Liver (tissue), 9 donors: ENCODE data around the gene C1S. TPM values are rescaled to one million over a fixed set of nuclear protein-coding genes. Genes with fewer than 3 reads are reported as not detected.

Experiments
- DNase-seq: peaks from one replicate; pipeline ENCODE4 v3.0.0-alpha.2; 2017; ENCODE audit warnings: low spot score
- H3K27ac ChIP-seq, 2 donors: one replicate each; pipeline ENCODE4 v1.7.0; 2013; ENCODE audit warnings: inconsistent platforms in 2 of 2, low read length in 2 of 2, control low read depth in 1 of 2, low read depth in 1 of 2, mild to moderate bottlenecking in 1 of 2
- H3K27me3 ChIP-seq, 4 donors: one replicate each; pipeline versions ENCODE4 v1.6.1 to v1.7.0; 2013; ENCODE audit warnings: low read length in 3 of 4, inconsistent platforms in 1 of 4, mild to moderate bottlenecking in 1 of 4, moderate library complexity in 1 of 4; ENCODE audit not compliant: control insufficient read depth in 4 of 4, insufficient read depth in 4 of 4
- H3K36me3 ChIP-seq, 4 donors: one replicate each; pipeline versions ENCODE4 v1.6.1 to v1.7.0; 2013; ENCODE audit warnings: low read length in 3 of 4, mild to moderate bottlenecking in 3 of 4, low read depth in 1 of 4, moderate library complexity in 1 of 4; ENCODE audit not compliant: control insufficient read depth in 4 of 4, insufficient read depth in 3 of 4
- H3K4me1 ChIP-seq, 4 donors: one replicate each; pipeline versions ENCODE4 v1.6.1 to v1.7.0; 2013; ENCODE audit warnings: low read length in 3 of 4, mild to moderate bottlenecking in 3 of 4, moderate library complexity in 1 of 4; ENCODE audit not compliant: control insufficient read depth in 4 of 4, insufficient read depth in 4 of 4
- H3K4me3 ChIP-seq, 3 donors: one replicate each; pipeline versions ENCODE4 v1.6.1 to v1.7.0; 2013; ENCODE audit warnings: low read length in 3 of 3, control low read depth in 1 of 3, low read depth in 1 of 3, mild to moderate bottlenecking in 1 of 3
- H3K9ac ChIP-seq, 2 donors: one replicate each; pipeline ENCODE4 v1.7.0; 2013; ENCODE audit warnings: low read length in 2 of 2, mild to moderate bottlenecking in 2 of 2, moderate library complexity in 2 of 2, control low read depth in 1 of 2, low read depth in 1 of 2
- H3K9me3 ChIP-seq, 4 donors: one replicate each; pipeline versions ENCODE4 v1.6.1 to v1.7.0; 2013; ENCODE audit warnings: low read length in 3 of 4; ENCODE audit not compliant: control insufficient read depth in 4 of 4
- ATF3 ChIP-seq: IDR thresholded peaks from 2 replicates; pipeline ENCODE4 v1.6.1; 2016; ENCODE audit warnings: antibody characterized with exemption
- CTCF ChIP-seq: fragments of 150-350 bp; IDR thresholded peaks from 2 replicates; pipeline ENCODE4 v1.5.1; 2017; ENCODE audit warnings: improper control_type of control experiment, low read depth, low read length; ENCODE audit not compliant: missing input control
- EGR1 ChIP-seq, 2 donors: IDR thresholded peaks; 2 replicates each; pipeline ENCODE4 v1.6.1; 2016 to 2018; ENCODE audit warnings: antibody characterized with exemption in 2 of 2, low read depth in 2 of 2
- FOXA1 ChIP-seq: IDR thresholded peaks from 2 replicates; pipeline ENCODE4 v1.6.1; 2016; ENCODE audit warnings: antibody characterized with exemption
- FOXA2 ChIP-seq: IDR thresholded peaks from 2 replicates; pipeline ENCODE4 v1.6.1; 2016; ENCODE audit warnings: antibody characterized with exemption
- GABPA ChIP-seq, 2 donors: IDR thresholded peaks in 1 of 2; conservative IDR thresholded peaks in 1 of 2; 2 replicates each; pipeline ENCODE4 v1.6.1; 2016; ENCODE audit warnings: antibody characterized with exemption in 2 of 2, mild to moderate bottlenecking in 1 of 2, moderate library complexity in 1 of 2
- HNF4A ChIP-seq, 2 donors: conservative IDR thresholded peaks; 2 replicates each; pipeline ENCODE4 v1.6.1; 2016; ENCODE audit warnings: antibody characterized with exemption in 2 of 2, mild to moderate bottlenecking in 2 of 2
- HNF4G ChIP-seq: IDR thresholded peaks from 2 replicates; pipeline ENCODE4 v1.6.1; 2016; ENCODE audit warnings: antibody characterized with exemption
- JUND ChIP-seq, 2 donors: IDR thresholded peaks; 2 replicates each; pipeline ENCODE4 v1.6.1; 2016; ENCODE audit warnings: antibody characterized with exemption in 2 of 2
- MAX ChIP-seq: IDR thresholded peaks from 2 replicates; pipeline ENCODE4 v1.6.1; 2016; ENCODE audit warnings: antibody characterized with exemption
- NR2F2 ChIP-seq: IDR thresholded peaks from 2 replicates; pipeline ENCODE4 v1.6.1; 2016; ENCODE audit warnings: antibody characterized with exemption
- RAD21 ChIP-seq, 2 donors: IDR thresholded peaks; 2 replicates each; pipeline ENCODE4 v1.6.1; 2016; ENCODE audit warnings: antibody characterized with exemption in 2 of 2, mild to moderate bottlenecking in 2 of 2
- REST ChIP-seq: IDR thresholded peaks from 2 replicates; pipeline ENCODE4 v1.6.1; 2016; ENCODE audit warnings: antibody characterized with exemption, mild to moderate bottlenecking
- RXRA ChIP-seq, 2 donors: IDR thresholded peaks; 2 replicates each; pipeline ENCODE4 v1.6.1; 2017 to 2018; ENCODE audit warnings: antibody characterized with exemption in 2 of 2, mild to moderate bottlenecking in 1 of 2
- SP1 ChIP-seq: IDR thresholded peaks from 2 replicates; pipeline ENCODE4 v1.6.1; 2018; ENCODE audit warnings: antibody characterized with exemption, mild to moderate bottlenecking
- TAF1 ChIP-seq: conservative IDR thresholded peaks from 2 replicates; pipeline ENCODE4 v1.6.1; 2016; ENCODE audit warnings: antibody characterized with exemption, mild to moderate bottlenecking
- YY1 ChIP-seq: IDR thresholded peaks from 2 replicates; pipeline ENCODE4 v1.6.1; 2016; ENCODE audit warnings: antibody characterized with exemption, mild to moderate bottlenecking
- ZBTB33 ChIP-seq: IDR thresholded peaks from 2 replicates; pipeline ENCODE4 v1.6.1; 2016; ENCODE audit warnings: antibody characterized with exemption
- WGBS: extraction: QIAGEN DNeasy Blood & Tissue Kit; methylation state at CpG from one replicate; pipeline ENCODE4 v1.1.7; 2013; 5-methylcytosine and 5-hydroxymethylcytosine counted together
- polyA plus RNA-seq, 2 donors: library from polyadenylated mRNA; stranded (reverse) in 1 of 2; unstranded in 1 of 2; fragments of 200-250 nt in 1 of 2; fragments of >200 nt in 1 of 2; fragmentation: Nextera tagmentation in 1 of 2; extraction: Ambion mirVana in 1 of 2; gene quantifications; one replicate each; pipeline versions ENCODE4 v1.2.1 to v1.2.3, GENCODE V29; 2013 to 2015
- total RNA-seq, 2 donors: library from RNA; depleted of rRNA; stranded (reverse); fragments of >200 nt; gene quantifications; one replicate each; pipeline ENCODE4 v1.2.3, GENCODE V29; 2014
- donor health status: healthy.
- donor health status: healthy.
- donor health status: healthy.
- donor health status: healthy.
- donor health status: healthy.

Gene C1S
- total and polyA plus RNA-seq, 4 donors, result 267 to 2,029 (median 1,568) TPM

- TF ChIP-seq ATF3, result no peak
- TF ChIP-seq NR2F2, result no peak
- TF ChIP-seq TAF1, result no peak
- no peak for TF ChIP-seq YY1
- peak in 1 of 2 donors; percentile 24 for TF ChIP-seq RXRA (IDR thresholded peaks at IDR 0.05)
- no peak for TF ChIP-seq GABPA (IDR thresholded peaks at IDR 0.05 in 1 of 2, conservative IDR thresholded peaks at IDR 0.05 in 1 of 2)
- no peak for TF ChIP-seq SP1
- TF ChIP-seq HNF4G, result no peak
- no peak for TF ChIP-seq FOXA2
- TF ChIP-seq FOXA1, result no peak
- no peak for TF ChIP-seq JUND (IDR thresholded peaks at IDR 0.05)
- no peak for TF ChIP-seq REST
- no peak for TF ChIP-seq RAD21 (IDR thresholded peaks at IDR 0.05)
- TF ChIP-seq EGR1 (IDR thresholded peaks at IDR 0.05; ENCODE audit: low read depth in 2 of 2), result peak in 1 of 2 donors; percentile 49
- TF ChIP-seq CTCF, result no peak
- TF ChIP-seq MAX, result no peak
- peak in 1 of 2 donors; percentile 39 for TF ChIP-seq HNF4A (conservative IDR thresholded peaks at IDR 0.05)
- no peak for TF ChIP-seq ZBTB33
- Histone ChIP-seq H3K27me3 (no peaks in the 10 kb centered on the region), H3K27ac (peak overlapping the region; percentile 54 to 59), H3K9ac (no peak overlapping the region), H3K9me3 (no peaks in the 10 kb centered on the region), H3K36me3 (peaks cover 4 to 45% (median 42%) of the 10 kb centered on the region in 4 donors), H3K4me3 (no peak overlapping the region), H3K4me1 (peaks cover 9 to 59% (median 50%) of the 10 kb centered on the region in 4 donors)
- no peak for DNase-seq
- WGBS, result 42% methylated on average over 14 of the region's 14 CpGs
These were observed 20.5 kb downstream of the C1S start for GRCh38 chr12:7081037-7081436.
